Activated naive CD8-positive, alpha-beta T cell (primary cell): ENCODE results near the gene IKBIP.

Source experiments
- H3K27ac Mint-ChIP-seq: one replicate; pipeline ENCODE4 v1.8.0; 2021; ENCODE audit warnings: mixed read lengths
- H3K27me3 Mint-ChIP-seq: one replicate; pipeline ENCODE4 v1.8.0; 2021; ENCODE audit warnings: mixed read lengths
- H3K36me3 Mint-ChIP-seq: one replicate; pipeline ENCODE4 v1.8.0; 2021; ENCODE audit warnings: mixed read lengths
- H3K4me1 Mint-ChIP-seq: one replicate; pipeline ENCODE4 v1.8.0; 2021; ENCODE audit warnings: low read depth, mixed read lengths
- H3K4me3 Mint-ChIP-seq: one replicate; pipeline ENCODE4 v1.8.0; 2021; ENCODE audit warnings: mild to moderate bottlenecking, mixed read lengths
- H3K9me3 Mint-ChIP-seq: one replicate; pipeline ENCODE4 v1.8.0; 2021; ENCODE audit warnings: low read depth, mixed read lengths

The IKBIP gene, protein sequence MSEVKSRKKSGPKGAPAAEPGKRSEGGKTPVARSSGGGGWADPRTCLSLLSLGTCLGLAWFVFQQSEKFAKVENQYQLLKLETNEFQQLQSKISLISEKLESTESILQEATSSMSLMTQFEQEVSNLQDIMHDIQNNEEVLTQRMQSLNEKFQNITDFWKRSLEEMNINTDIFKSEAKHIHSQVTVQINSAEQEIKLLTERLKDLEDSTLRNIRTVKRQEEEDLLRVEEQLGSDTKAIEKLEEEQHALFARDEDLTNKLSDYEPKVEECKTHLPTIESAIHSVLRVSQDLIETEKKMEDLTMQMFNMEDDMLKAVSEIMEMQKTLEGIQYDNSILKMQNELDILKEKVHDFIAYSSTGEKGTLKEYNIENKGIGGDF

DNA sequence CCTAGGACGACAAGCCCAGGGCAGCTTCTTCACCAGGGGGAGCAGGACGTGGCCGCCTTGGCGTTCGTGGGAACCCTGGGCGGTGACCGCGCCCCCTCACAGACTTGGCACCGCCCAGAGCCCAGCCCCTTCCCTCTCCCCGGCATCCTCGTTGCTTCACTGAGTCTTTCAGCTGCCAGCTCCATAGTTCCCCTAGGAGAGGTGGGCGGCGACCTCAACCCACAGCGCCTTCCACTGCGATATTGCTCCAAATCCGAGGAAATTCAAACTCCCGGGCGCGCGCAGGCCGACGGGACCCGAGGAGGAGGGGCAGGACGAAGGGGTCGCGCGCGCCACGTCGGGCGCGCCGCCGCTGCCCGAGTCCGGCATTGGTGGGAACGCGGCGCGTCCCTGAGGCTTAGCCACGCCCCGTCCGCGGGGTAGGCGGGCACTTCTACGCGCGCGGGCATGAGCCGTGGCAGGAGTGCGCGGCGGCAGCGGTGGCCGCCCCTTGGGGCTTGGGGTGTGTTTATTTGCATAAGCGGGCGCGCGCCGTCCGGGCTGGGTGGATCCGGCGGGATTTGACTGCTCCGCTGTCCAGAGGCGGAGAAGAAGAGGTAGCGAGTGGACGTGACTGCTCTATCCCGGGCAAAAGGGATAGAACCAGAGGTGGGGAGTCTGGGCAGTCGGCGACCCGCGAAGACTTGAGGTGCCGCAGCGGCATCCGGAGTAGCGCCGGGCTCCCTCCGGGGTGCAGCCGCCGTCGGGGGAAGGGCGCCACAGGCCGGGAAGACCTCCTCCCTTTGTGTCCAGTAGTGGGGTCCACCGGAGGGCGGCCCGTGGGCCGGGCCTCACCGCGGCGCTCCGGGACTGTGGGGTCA is at the start of gene IKBIP, which contains the start of gene APAF1:
Gene IKBIP, minus strand, starts transcription at position 77 of the 860 bp plus-strand sequence. CDS start 87 bp downstream, outside the sequence.
Gene APAF1, plus strand, starts transcription at position 579 of the 860 bp plus-strand sequence. CDS start 3,070 bp downstream, outside the sequence.
- H3K4me1 Mint-ChIP-seq: peaks cover 33% of the 10 kb centered on the region
- H3K27ac Mint-ChIP-seq: peak within 1 kb of the TSS; percentile 92
- H3K9me3 Mint-ChIP-seq: no peaks in the 10 kb centered on the region
- H3K27me3 Mint-ChIP-seq: no peaks in the 10 kb centered on the region
- H3K36me3 Mint-ChIP-seq: no peaks in the 10 kb centered on the region
- H3K4me3 Mint-ChIP-seq: peak within 1 kb of the TSS; percentile 97

DNA sequence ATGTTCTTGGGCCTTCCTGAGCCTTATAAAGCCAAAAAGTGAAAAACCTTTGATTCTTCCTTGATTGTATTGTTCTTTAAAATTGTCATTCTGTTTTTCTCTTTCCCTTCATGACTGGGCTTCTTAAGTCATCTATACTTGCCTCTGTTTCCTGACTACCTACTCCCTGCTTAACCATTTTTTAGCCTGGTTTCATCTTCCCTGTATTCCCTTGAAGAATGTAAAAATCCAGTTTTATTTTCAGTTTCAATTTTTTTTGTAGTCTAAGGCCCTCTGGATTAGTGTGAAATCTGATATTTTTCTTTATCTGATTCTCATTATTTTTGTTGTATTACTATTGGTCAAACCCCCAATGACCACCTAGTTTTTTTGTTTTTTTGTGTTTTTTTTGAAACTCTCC is 46.8 kb upstream of the IKBIP start:
- H3K27me3 Mint-ChIP-seq: no peaks in the 10 kb centered on the region
- no peak overlapping the region for H3K27ac Mint-ChIP-seq
- H3K4me3 Mint-ChIP-seq: no peak overlapping the region
- peaks cover 20% of the 10 kb centered on the region for H3K36me3 Mint-ChIP-seq
- H3K9me3 Mint-ChIP-seq: no peaks in the 10 kb centered on the region
- H3K4me1 Mint-ChIP-seq: peaks cover 8% of the 10 kb centered on the region

DNA sequence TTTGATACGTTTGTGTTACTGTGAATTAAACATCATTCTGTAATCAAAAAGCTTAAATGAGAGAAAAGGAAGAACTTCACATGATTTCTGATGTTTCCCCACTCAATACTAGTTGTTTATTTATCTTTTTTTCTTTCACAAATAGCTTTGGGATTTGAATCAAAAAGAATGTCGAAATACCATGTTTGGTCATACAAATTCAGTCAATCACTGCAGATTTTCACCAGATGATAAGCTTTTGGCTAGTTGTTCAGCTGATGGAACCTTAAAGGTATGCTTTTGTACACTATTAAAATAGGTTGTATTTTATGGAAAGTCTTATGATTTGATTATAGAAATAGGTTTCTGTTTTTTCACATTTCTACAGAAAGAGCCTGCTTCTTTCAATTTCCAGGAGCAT is 42.0 kb upstream of the IKBIP start:
- Mint-ChIP-seq H3K4me1 (peaks cover 3% of the 10 kb centered on the region), H3K27me3 (no peaks in the 10 kb centered on the region), H3K4me3 (no peak overlapping the region), H3K9me3 (no peaks in the 10 kb centered on the region), H3K27ac (no peak overlapping the region), H3K36me3 (peaks cover 26% of the 10 kb centered on the region)

DNA sequence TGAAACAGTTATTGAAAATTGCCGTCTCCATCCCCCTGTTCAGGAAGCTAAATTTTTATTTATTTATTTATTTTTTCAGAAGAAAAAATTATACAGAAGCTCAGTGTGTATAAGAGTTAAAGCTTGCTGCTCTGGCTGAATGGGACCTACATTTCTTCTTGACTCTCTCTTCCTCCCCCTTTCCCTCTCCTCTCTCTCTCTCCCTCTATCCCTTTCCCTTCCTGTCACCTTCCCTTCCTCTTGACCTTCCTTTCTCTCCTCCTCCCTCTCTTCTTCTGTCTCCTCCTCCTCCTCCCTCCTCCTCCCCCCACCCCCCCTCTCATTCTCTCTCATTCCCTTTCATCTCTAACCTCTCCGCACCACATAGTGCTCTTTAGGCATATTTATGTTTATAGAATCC is 39.6 kb upstream of the IKBIP start:
- Mint-ChIP-seq H3K4me3 (no peak overlapping the region), H3K4me1 (no peaks in the 10 kb centered on the region), H3K9me3 (no peaks in the 10 kb centered on the region), H3K36me3 (peaks cover 24% of the 10 kb centered on the region), H3K27me3 (no peaks in the 10 kb centered on the region), H3K27ac (no peak overlapping the region)

DNA sequence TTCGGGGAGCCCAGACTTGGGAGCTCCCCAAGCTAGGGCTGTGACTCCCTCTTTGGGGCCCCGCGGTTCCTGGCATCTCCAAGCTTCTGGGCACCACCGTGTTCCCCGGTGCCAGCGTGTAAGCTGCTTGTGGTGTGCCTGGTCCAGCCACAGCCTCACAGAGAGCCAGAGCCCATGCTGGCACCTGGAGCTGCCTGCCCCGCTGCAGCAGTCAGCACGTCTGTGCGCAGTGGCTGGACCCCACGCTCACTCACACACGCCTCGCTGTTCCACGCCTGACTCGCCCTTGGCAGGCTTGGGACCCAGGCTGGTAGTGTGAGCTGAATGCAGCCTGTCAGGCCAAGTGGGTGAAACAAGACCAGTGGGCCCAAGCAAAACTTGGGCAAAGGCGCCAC is 35.0 kb upstream of the IKBIP start:
- Mint-ChIP-seq H3K27me3 (no peaks in the 10 kb centered on the region), H3K4me1 (no peaks in the 10 kb centered on the region), H3K4me3 (no peak overlapping the region), H3K36me3 (peaks cover 14% of the 10 kb centered on the region), H3K9me3 (no peaks in the 10 kb centered on the region), H3K27ac (no peak overlapping the region)

DNA sequence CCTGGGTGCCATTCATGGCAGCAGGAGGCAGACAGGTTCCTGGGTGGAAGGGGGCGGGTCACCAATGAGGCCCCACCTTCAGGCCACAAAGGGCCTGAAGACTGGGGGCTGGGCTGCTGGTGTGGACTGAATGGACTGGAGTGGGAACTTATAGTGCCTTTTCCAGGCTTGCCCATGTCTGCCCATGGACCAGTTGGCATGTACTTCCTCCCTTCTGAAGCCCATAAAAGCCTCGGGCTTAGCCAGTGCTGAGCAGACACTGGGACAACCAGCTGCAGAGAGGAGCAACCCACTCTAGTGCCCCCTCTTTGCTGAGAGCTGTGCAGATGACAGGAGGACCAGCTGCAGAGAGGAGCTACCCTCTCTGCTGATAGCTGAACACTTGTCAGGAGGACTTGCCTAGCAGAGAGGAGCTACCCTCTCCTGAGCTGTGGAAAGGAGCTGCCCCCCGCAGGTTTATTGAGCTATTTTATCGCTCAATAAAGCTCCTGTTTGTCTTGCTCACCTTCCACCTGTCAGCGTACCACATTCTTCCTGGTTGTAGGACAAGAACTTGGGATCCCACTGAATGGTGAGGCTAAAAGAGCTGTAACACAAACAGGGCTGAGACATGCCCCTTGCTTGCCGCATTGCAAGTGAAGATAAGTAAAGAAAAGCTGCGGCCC is 34.5 kb upstream of the IKBIP start:
- Mint-ChIP-seq H3K4me3 (no peak overlapping the region), H3K27ac (no peak overlapping the region), H3K27me3 (no peaks in the 10 kb centered on the region), H3K9me3 (no peaks in the 10 kb centered on the region), H3K4me1 (no peaks in the 10 kb centered on the region), H3K36me3 (peaks cover 16% of the 10 kb centered on the region)

DNA sequence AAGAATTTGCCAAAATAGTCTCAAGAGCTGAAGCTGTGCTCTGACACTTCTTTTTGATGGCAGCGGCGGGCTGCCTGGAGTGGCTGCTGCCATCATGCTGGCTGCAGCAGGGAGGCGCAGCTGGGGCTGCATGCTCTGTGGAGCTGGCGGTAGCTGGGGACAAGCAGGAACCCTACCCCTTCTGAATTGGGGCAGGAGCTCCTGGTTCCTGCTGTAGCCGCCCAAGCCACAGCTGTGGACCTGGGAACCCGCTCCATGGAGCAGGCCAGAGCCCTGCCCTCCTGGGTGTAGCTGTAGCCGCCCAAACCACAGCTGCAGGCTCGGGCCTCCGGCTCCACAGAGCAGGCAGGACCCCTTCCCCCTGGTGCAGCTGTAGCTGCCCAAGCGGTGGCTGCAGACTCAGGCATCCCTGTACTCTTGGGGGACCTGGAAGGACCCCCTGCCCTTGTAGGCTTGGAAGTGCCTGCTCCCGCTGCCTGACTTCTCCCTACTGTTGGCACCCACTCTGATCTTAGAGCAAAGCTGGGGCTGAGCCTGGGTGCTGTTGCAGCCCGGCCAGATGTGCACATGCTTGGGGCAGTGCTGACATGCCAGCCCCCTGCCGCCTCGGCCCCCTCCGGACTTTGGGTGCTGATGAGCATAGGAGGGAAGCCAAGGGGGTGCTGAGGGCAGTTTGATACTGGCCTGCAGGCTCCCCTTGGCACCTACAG is 33.8 kb upstream of the IKBIP start:
- no peak overlapping the region for H3K4me3 Mint-ChIP-seq
- H3K9me3 Mint-ChIP-seq: no peaks in the 10 kb centered on the region
- H3K4me1 Mint-ChIP-seq: no peaks in the 10 kb centered on the region
- no peak overlapping the region for H3K27ac Mint-ChIP-seq
- peaks cover 16% of the 10 kb centered on the region for H3K36me3 Mint-ChIP-seq
- H3K27me3 Mint-ChIP-seq: no peaks in the 10 kb centered on the region

DNA sequence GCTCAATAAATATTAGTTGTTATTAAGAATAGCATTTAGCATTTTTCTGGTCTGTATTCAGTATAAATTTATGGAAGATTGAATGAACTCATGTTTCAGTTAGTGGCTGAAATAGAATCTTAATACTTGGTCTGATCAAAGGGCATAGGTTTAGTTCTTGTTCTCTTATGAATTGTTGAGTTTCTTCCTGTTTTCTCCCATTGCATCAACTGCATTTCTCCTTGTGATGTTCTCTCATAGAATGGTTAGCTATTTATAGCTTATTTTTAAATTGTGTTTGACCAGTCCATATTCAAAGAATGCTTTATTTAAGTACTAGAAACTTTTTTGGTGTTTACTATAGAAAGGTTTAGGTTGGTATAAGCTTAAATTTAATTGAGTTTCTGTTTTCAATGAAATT is 30.3 kb upstream of the IKBIP start:
- Mint-ChIP-seq H3K4me1 (peaks cover 4% of the 10 kb centered on the region), H3K27me3 (no peaks in the 10 kb centered on the region), H3K27ac (no peak overlapping the region), H3K4me3 (no peak overlapping the region), H3K9me3 (no peaks in the 10 kb centered on the region), H3K36me3 (peaks cover 15% of the 10 kb centered on the region)

DNA sequence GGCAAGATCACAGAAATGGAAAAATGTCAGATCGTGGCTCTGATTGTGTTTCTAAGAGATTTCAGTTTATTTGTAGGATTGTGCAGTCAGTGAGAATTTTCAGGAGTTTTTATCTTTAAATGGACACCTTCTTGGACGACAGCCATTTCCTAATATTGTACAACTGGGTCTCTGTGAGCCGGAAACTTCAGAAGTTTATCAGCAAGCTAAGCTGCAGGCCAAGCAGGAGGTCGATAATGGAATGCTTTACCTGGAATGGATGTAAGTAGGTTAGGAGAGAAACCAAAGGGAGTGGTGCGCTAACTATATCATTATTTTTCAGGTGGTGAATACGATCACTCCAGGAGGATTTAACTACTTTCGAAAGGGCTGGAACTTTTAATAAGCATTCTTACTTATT is 26.9 kb upstream of the IKBIP start:
- H3K36me3 Mint-ChIP-seq: peaks cover 24% of the 10 kb centered on the region
- no peaks in the 10 kb centered on the region for H3K9me3 Mint-ChIP-seq
- peaks cover 11% of the 10 kb centered on the region for H3K4me1 Mint-ChIP-seq
- no peaks in the 10 kb centered on the region for H3K27me3 Mint-ChIP-seq
- H3K4me3 Mint-ChIP-seq: no peak overlapping the region
- H3K27ac Mint-ChIP-seq: no peak overlapping the region

DNA sequence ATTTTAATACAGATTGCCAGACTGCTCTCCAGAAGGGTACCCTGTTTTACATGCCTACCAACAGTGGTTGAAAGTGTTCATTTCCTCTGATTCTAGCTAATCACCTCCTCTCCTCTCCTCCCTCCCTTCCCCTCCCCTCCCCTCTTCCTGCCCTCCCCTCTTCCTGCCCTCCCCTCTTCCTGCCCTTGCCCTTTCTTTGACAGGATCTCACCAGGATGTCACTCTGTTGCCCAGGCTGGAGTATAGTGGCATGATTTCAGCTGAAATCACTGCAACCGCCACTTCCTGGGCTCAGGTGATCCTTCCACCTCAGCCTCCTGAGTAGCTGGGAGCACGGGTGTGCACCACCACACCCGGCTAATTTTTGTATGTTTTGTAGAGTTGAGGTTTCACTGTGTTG is 25.2 kb upstream of the IKBIP start:
- Mint-ChIP-seq H3K4me1 (peaks cover 11% of the 10 kb centered on the region), H3K27me3 (no peaks in the 10 kb centered on the region), H3K27ac (no peak overlapping the region), H3K4me3 (no peak overlapping the region), H3K36me3 (peaks cover 22% of the 10 kb centered on the region), H3K9me3 (no peaks in the 10 kb centered on the region)

DNA sequence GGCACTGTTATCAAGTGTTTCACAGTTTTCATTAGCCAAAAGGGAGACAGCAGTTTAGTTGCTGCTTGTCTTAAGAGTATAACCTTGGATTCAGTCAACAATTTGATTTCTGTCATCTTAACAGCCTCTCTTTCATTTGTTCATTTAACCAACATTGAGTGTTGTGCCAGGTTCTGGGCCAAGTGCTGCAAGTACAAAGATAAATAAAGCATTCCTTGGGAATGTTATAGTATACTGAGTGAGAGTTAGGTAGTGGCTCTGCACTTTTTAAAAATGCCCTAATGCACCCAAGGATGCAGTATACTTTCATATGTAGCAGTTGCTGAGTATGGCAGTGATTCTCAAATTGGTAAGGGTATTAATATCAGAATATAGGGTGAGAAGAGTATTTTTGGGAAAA is 15.9 kb upstream of the IKBIP start:
- no peak overlapping the region for H3K27ac Mint-ChIP-seq
- H3K27me3 Mint-ChIP-seq: no peaks in the 10 kb centered on the region
- peaks cover 12% of the 10 kb centered on the region for H3K36me3 Mint-ChIP-seq
- H3K4me1 Mint-ChIP-seq: peaks cover 8% of the 10 kb centered on the region
- H3K4me3 Mint-ChIP-seq: no peak overlapping the region
- no peaks in the 10 kb centered on the region for H3K9me3 Mint-ChIP-seq

DNA sequence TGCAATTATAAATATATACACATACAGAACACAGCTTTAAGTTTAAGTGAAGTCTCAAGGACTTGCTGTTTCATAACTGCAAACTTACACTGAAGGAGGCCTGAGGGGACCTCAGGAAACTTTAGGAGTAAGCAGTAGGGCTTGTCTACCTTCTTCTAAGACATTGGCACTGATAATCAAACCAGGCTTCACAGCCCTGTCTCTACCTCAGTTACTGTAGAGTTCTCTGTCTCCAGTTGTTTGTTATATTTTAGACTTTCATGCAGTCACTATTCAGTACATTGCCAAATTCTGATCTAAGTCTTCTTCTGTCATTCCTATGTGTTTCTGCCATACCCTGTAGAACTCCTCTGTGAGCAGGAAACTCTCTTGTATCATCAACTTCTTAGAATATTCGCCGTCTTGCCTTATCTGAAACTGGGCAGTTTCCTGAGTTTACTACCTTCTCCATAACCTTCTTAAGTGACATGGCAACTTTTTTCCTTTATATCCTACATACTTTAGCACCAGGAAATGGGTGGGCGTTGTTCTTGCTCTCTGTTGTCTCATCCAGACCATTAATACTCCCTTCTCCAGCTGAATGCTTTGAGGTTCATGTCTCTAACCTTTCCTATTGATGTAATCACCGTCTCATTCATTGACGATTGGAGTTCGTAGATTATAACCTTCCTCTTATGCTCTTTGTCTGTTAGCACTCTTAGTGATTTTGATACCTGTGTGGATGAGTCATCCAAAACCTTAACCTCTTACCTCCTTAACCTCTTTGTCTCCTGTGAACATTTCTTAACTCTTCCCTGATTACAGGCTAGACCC is 11.9 kb upstream of the IKBIP start:
- H3K4me1 Mint-ChIP-seq: peaks cover 8% of the 10 kb centered on the region

DNA sequence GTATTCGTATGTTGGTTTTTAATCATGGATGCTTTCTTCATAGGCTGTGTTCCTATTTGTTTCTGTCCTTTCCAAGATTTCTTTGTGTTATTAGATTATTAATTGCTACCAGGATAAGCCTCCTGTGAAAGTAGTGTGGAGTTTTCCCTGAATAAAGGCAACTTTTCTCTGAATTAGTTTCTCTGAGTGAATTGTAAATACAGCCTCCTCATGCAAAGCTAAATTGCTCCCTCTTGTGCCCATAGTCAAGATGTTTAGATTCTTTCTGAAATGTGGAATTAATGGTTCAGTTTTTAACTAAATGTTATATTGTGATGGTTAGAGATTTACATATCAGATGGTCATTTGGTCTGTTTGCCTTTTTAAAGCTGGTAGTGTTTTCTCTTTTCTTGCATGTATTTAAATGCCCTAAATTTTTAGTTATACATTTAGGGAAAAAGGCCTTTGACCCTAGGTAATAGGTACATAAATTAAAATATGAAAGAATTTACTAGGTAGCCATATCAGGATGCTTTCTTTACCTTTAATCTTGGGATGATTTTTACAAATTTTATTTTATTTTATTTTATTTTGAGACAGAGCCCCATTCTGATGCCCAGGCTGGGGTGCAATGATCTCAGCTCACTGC is 9.4 kb upstream of the IKBIP start:
- Mint-ChIP-seq H3K27me3 (no peaks in the 10 kb centered on the region), H3K4me3 (no peak overlapping the region), H3K27ac (no peak overlapping the region), H3K9me3 (no peaks in the 10 kb centered on the region), H3K36me3 (peaks cover 7% of the 10 kb centered on the region), H3K4me1 (peaks cover 8% of the 10 kb centered on the region)

More for the DNA sequence above, 11.9 kb upstream of the IKBIP start:
- Mint-ChIP-seq H3K4me3 (no peak overlapping the region), H3K27me3 (no peaks in the 10 kb centered on the region), H3K27ac (peak overlapping the region; percentile 42), H3K9me3 (no peaks in the 10 kb centered on the region), H3K36me3 (peaks cover 12% of the 10 kb centered on the region)
